HL-60/S4 (cell line): ENCODE data around the gene TRIM10.
"Not testable (repeated sequence)": the region's sequence is repeated elsewhere in the genome, so short reads cannot be mapped to it uniquely, and the experiment has no call there.

Source experiments
- in situ Hi-C: fragments of 300-500 bp; cut with MboI; formaldehyde crosslinking; loops from 2 replicates; pipeline ENCODE4 v1.14.3; 2022; ENCODE audit warnings: low sequenced_read_pairs

The TRIM10 gene

GRCh38 chr6:30154709-30155519 is 6.1 kb downstream of the TRIM10 start:
- in situ Hi-C loops: no loop called here

DNA sequence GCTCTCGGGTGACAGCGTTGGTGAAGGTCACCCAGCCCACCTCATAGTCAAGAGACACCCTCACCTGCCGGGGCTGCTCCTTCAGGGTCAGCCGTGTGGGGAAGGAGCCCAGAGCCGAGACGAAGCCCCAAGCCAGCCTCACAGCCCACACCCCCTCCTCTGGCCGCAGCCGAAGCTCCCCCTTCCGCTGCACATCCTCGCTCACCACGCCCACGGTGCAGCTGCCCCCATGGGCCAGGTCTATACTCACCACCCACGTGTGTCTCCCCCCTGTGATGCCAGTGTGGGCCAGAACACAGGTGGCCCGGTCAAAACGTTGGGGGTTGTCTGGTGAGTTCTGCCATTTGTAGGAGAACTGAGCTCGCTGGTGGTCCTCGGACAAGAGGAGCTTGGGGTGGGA is 7.0 kb downstream of the TRIM10 start:
- in situ Hi-C loops: no loop called here

GRCh38 chr6:30152910-30153610 is 8.0 kb downstream of the TRIM10 start:
- in situ Hi-C loops: no loop called here

DNA sequence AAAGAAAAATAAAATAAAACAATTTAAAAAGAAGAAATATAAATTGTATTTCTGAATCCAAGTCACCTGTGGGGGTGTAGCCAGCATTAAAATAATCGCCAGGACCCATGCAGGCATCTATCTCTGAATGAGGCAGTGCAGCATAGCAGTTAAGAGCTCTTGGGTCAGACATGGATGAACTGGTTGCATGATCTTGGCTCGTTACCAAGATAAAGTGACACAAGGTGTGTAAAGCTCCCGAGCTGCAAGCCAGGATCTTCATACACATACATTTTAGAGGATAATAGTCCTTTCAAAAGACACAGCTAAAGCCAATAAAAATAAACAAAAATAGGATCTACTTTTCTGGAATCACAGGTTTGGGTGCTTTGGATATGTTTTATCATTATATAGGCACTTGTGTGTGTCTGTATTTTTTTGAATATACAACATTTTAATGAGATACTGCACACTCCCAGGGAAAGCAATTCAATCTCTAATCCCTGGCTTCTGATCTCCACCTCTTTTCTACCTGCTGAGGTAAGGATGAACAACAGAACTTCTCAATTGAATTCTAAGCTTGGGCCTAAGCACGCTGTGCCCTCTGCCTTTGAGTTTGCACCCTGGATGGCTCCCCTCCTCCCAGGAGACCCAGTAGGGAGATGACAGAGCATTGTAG is 8.9 kb downstream of the TRIM10 start:
- in situ Hi-C loops: no loop called here

- in situ Hi-C loops: no loop called here
These were observed 9.4 kb downstream of the TRIM10 start for GRCh38 chr6:30151580-30151979.

DNA sequence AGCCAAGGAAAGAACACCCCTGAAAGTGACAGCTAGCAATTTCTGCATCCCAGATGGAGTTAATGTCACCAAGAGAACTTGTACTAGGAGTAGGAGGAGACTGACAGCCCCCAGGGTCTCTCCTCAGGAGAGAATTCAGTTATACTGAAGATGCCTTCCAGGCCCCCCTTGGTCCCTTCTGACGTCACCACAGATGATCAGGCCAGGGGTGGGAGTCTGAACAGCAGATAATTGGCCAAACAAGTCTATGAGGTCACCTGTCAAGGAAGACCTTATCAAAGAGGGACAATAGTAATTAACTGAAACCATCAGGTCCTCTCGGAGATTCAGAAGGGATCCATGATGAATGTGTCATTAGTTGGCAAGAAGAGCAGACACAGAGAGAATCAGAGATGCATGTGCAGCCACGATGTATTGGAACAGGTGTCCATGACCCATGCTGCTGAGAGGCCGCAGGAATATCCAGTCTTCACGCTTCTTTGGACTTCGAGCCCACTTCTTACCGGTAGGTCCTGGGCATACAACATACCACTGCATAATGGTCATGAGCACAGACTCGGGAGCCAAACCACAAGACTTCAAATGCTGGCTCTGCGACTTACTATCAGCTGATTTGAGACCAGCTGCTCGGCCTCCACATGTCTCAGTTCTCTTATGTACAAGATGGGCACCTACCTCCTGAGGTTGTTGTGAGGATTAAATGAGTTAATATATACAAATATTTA is 10.2 kb downstream of the TRIM10 start:
- in situ Hi-C loops: no loop called here

- in situ Hi-C loops: no loop called here
These were observed 11.0 kb downstream of the TRIM10 start for GRCh38 chr6:30149858-30150550.

- in situ Hi-C loops: no loop called here
These were observed 11.8 kb downstream of the TRIM10 start for GRCh38 chr6:30149234-30149633.

DNA sequence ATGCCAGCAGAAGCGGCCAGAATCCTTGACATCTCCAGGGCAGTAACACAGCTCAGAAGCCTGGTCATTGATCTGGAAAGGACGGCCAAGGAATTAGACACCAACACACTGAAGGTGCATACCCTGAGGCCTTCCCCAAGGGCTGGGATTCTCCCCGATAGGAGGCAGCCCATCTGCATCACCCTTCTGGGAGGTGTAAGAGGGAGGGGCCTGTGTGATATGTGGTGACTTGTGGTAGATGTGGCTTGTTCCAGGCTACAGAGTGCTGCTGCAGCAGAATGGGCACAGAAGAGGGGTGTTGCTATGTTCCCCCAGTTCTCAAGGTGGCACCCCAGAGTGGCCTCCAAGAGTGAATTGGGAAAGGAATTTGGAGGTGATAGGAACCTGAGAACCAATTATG is 13.9 kb downstream of the TRIM10 start:
- in situ Hi-C loops: no loop called here

DNA sequence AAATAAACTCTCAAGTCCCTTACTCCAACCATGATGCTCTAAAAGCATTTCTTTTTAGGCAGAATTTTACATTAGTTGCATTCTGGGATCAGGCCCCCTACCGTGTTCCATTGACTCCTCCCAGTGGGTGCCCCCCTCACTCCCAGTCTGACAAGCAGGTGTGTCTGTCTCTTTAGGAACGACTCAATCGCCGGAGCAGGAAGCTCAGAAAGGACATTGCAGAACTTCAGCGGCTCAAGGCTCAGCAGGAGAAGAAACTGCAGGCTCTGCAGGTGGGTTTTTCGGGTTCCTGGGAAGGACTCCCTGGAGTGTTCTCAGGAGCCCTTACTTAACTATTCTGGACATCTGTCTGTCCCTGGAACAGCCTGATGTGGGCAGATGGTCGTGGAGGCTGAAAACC is 15.2 kb downstream of the TRIM10 start:
- in situ Hi-C loops: no loop called here

DNA sequence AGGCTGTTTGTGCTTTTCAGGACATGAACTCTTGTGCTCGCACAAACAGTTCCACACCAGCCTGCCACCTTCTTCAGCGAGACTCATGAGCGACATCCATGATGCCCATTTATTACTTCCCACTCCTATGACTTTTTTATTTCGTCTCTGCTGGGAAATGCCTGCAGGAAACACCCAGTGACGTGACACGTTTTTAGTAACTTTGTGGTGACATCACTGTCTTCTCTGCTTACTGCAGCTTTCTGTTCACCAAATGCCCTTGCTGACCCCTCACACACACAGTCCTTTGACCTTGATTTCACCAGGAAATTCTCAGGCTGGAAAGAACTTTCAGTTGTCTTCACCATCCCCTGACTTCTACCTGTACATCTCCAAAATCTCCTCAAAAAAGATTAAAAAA is 16.2 kb downstream of the TRIM10 start:
- in situ Hi-C loops: no loop called here

DNA sequence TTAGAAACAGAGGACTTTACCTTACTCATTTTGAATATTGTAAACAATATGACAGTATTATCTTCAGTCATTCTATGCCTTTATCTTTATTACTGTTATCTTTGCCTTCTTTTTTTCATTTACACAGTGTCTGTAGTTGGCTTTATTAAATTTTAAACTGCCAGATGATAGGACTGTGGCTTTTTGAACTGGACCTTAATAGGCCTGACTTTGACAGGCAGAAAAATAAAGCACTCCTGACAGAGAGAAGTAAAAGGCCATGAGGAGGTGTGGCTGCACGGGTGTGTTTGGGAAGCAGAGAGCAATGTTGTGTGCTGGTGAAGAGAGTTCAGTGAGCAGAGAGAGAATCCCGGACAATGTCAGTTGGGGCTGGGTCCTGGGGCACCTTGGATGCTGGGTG is 17.2 kb downstream of the TRIM10 start:
- in situ Hi-C loops: no loop called here

DNA sequence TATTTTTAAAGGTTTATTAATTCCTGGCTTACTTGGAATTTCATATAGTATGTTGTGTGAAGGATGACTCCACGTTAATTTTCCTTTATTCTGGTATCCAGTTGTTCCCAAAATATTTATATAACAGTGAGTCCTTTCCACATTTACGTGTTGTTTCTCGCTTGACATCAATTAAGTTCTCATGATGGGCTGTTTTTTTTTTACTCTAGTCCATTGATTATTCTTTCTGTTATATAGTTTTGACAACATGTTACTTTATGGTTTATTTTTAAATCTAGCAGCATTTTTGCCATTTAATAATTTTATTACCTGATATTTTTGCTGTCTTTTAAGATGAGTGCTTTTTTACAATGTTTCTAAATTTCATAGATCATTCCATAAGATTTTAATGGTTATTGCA is 18.3 kb downstream of the TRIM10 start:
- in situ Hi-C loops: no loop called here

DNA sequence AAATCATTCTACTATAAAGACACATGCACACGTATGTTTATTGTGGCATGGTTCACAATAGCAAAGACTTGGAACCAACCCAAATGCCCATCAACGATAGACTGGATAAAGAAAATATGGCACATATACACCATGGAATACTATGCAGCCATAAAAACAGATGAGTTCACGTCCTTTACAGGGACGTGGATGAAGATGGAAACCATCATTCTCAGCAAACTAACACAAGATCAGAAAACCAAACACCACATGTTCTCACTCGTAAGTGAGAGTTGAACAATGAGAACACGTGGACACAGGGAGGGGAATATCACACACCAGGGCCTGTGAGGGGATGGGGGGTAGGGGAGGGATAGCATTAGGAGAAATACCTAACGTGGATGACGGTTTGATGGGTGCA is 20.8 kb downstream of the TRIM10 start:
- in situ Hi-C loops: not testable (repeated sequence)

DNA sequence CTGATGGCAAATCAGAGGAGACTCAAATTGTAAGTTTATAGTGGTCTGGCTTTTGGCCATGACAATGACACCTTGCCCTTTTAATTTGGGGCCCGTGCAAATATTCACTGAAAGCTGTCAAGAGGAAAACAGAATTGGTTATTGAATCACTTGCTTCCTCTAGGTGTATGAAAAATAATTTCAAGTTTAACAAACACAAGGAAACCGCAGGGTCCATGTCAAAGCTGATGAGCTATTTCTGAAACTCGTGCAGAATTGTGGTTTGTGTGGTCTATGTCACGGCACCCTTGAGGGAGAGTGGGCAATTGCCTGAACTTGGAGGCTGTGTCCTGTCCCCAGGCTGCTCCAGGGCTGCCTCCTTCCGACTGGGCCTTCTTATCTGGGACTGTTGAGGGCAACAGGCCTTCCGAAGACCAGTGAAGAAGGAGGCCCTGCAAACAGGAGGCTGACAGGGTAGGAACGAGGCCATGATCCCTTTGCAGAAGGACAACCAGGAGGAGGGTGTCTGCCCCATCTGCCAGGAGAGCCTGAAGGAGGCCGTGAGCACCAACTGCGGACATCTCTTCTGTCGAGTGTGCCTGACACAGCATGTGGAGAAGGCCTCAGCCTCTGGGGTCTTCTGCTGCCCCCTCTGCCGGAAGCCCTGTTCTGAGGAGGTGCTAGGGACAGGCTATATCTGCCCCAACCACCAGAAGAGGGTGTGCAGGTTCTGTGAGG is 24.3 kb downstream of the TRIM10 start:
- in situ Hi-C loops: no loop called here

DNA sequence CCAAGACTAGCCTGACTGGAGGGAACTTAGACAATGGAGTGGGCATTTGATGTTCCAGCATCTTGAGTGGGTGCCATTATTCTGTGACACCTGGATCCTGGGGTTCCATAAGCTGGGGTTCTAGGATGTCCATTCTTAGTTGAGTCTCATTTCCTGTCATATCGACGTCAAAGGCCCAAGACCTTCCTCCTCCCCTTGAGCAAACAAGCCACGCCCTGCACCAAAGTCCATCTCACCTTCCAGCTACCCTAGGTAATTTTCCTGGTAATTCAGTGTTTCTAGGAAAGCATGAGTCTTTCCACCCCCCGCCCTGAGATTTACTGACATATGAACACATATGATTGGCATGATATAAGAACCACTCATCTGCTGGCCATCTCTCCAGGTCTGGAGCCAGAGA is 25.3 kb downstream of the TRIM10 start, which contains the start of gene TRIM40:
TRIM40 (plus strand) TSS at position 384 of the 400 bp plus-strand sequence. CDS start 897 bp downstream, outside the sequence.
- in situ Hi-C loops: no loop called here

DNA sequence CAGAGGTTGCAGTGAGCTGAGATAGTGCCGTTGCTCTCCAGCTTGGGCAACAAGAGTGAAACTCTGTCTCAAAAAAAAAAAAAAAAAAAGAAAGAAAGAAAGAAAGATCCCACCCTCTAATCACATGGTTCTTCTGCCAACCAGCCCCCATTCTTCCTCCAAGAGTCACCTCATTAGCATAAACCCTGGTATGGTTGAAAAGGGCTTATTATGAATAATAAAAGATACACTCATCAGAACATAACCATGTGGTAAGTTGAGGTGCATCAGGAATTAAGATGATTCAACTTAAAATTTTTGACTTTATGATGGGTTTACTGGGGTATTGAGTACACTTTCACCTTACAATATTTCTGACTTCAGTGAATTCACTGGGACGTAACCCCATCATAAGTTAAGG is 25.9 kb downstream of the TRIM10 start:
- in situ Hi-C loops: no loop called here

- in situ Hi-C loops: no loop called here
These were observed 29.0 kb downstream of the TRIM10 start for GRCh38 chr6:30131947-30132497.
